GM19455 (cell line): ENCODE results near the gene LPAR2.
"Not testable (repeated sequence)": the region's sequence is repeated elsewhere in the genome, so short reads cannot be mapped to it uniquely, and the experiment has no call there.

Source experiments
- ATAC-seq: cut with Tn5 transposase; IDR thresholded peaks from one replicate; pipeline ENCODE4 v1.9.1; 2021; ENCODE audit not compliant: unreplicated experiment

Gene LPAR2

GRCh38 chr19:19632661-19633060 is 4.6 kb upstream of the LPAR2 start:
- ATAC-seq = no peak

- ATAC-seq = no peak
Observed at GRCh38 chr19:19631346-19631745, 3.3 kb upstream of the LPAR2 start.

GRCh38 chr19:19630426-19630825 is 2.4 kb upstream of the LPAR2 start:
- ATAC-seq = no peak

- ATAC-seq = no peak
Observed at GRCh38 chr19:19630062-19630414, 2.0 kb upstream of the LPAR2 start.

- ATAC-seq = no peak
Observed at GRCh38 chr19:19628501-19629134, 598 bp upstream of the LPAR2 start.

- ATAC-seq = no peak
Observed at GRCh38 chr19:19626516-19627472, 1.2 kb downstream of the LPAR2 start.

- no peak for ATAC-seq
Observed at GRCh38 chr19:19624032-19624570, 3.9 kb downstream of the LPAR2 start.

- ATAC-seq = no peak
Observed at GRCh38 chr19:19623383-19623782, 4.6 kb downstream of the LPAR2 start.

GRCh38 chr19:19619849-19620210 is 8.2 kb downstream of the LPAR2 start:
- no peak for ATAC-seq

- no peak for ATAC-seq
Observed at GRCh38 chr19:19619181-19619848, 8.7 kb downstream of the LPAR2 start.

GRCh38 chr19:19618219-19619051 is 9.6 kb downstream of the LPAR2 start, which contains the start of gene PBX4:
TSS of gene PBX4 (minus strand) at chr19:19618687. CDS start at chr19:19618629, 58 bp downstream.
- ATAC-seq = peak; percentile 87

GRCh38 chr19:19615086-19615485 is 12.9 kb downstream of the LPAR2 start:
- no peak for ATAC-seq

GRCh38 chr19:19613506-19613905 is 14.5 kb downstream of the LPAR2 start:
- ATAC-seq = no peak

GRCh38 chr19:19610376-19611202 is 17.4 kb downstream of the LPAR2 start:
- no peak for ATAC-seq

GRCh38 chr19:19606686-19607085 is 21.3 kb downstream of the LPAR2 start:
- ATAC-seq = not testable (repeated sequence)

- ATAC-seq = no peak
Observed at GRCh38 chr19:19606021-19606420, 22.0 kb downstream of the LPAR2 start.

GRCh38 chr19:19602713-19603324 is 25.2 kb downstream of the LPAR2 start:
- no peak for ATAC-seq

- no peak for ATAC-seq
Observed at GRCh38 chr19:19602136-19602712, 25.8 kb downstream of the LPAR2 start.

- ATAC-seq = no peak
Observed at GRCh38 chr19:19600793-19601330, 27.2 kb downstream of the LPAR2 start.
